BLaER1 treated with 17β-estradiol and CSF1 and Interleukin-3, amounts not matched to agents 10 nM and 100 nM (cell line): ENCODE results near the gene DDX27.
"Not testable (repeated sequence)": the region's sequence is repeated elsewhere in the genome, so short reads cannot be mapped to it uniquely, and the experiment has no call there.

Experiments used
- H3K27ac ChIP-seq, 11 experiments: shearing (Covaris generic); formaldehyde crosslinking; 2 replicates each; pipeline ENCODE4 v1.8.1; 2022
- H3K27me3 ChIP-seq, 11 experiments: shearing (Covaris generic); formaldehyde crosslinking; 2 replicates each; pipeline ENCODE4 v1.8.1; 2022
- H3K36me3 ChIP-seq, 11 experiments: shearing (Covaris generic); formaldehyde crosslinking; 2 replicates each; pipeline ENCODE4 v1.8.1; 2022
- H3K4me1 ChIP-seq, 10 experiments: shearing (Covaris generic); formaldehyde crosslinking; 2 replicates each; pipeline ENCODE4 v1.8.1; 2022
- H3K4me2 ChIP-seq, 11 experiments: shearing (Covaris generic); formaldehyde crosslinking; 2 replicates each; pipeline ENCODE4 v1.8.1; 2022
- H3K4me3 ChIP-seq, 10 experiments: shearing (Covaris generic); formaldehyde crosslinking; 2 replicates each; pipeline ENCODE4 v1.8.1; 2022
- H3K9ac ChIP-seq, 11 experiments: shearing (Covaris generic); formaldehyde crosslinking; 2 replicates each; pipeline ENCODE4 v1.8.1; 2022
- H3K9me3 ChIP-seq, 11 experiments: shearing (Covaris generic); formaldehyde crosslinking; replicated peaks in 1 of 11; 2 replicates each; pipeline ENCODE4 v1.8.1; 2022
- H4K20me1 ChIP-seq, 11 experiments: shearing (Covaris generic); formaldehyde crosslinking; 2 replicates each; pipeline ENCODE4 v1.8.1; 2022
- Cebpa-rat ChIP-seq, 11 experiments: shearing (Covaris generic); IDR thresholded peaks; 2 replicates each; pipeline ENCODE4 v1.8.1; 2022

Gene DDX27

GRCh38 chr20:49199729-49200293 is 19.4 kb upstream of the DDX27 start:
- Histone ChIP-seq H3K4me1 (no peaks in the 10 kb centered on the region), H3K9ac (no peak overlapping the region), H3K27ac (no peak overlapping the region), H3K36me3 (no peaks in the 10 kb centered on the region), H3K9me3 (peaks cover 0 to 5% (median 0%) of the 10 kb centered on the region in 11 experiments; a peak in 1 of 22 replicates), H3K4me2 (no peak overlapping the region), H3K27me3 (no peaks in the 10 kb centered on the region), H3K4me3 (no peak overlapping the region), H4K20me1 (no peaks in the 10 kb centered on the region)
- no peak for TF ChIP-seq Cebpa-rat (IDR thresholded peaks at IDR 0.05)

- Histone ChIP-seq H3K27me3 (no peaks in the 10 kb centered on the region), H3K27ac (no peak overlapping the region), H3K4me1 (no peaks in the 10 kb centered on the region), H3K9me3 (peaks cover 0 to 5% (median 0%) of the 10 kb centered on the region in 11 experiments; a peak in 3 of 22 replicates), H4K20me1 (no peaks in the 10 kb centered on the region), H3K36me3 (no peaks in the 10 kb centered on the region), H3K9ac (no peak overlapping the region), H3K4me2 (no peak overlapping the region), H3K4me3 (no peak overlapping the region)
- TF ChIP-seq Cebpa-rat (IDR thresholded peaks at IDR 0.05) = no peak
These were observed 16.2 kb upstream of the DDX27 start for GRCh38 chr20:49203011-49203410.

GRCh38 chr20:49203746-49204145 is 15.5 kb upstream of the DDX27 start:
- no peak overlapping the region for H3K9ac ChIP-seq
- no peaks in the 10 kb centered on the region for H3K36me3 ChIP-seq
- H3K27me3 ChIP-seq = no peaks in the 10 kb centered on the region
- H3K4me1 ChIP-seq = no peaks in the 10 kb centered on the region
- TF ChIP-seq Cebpa-rat (IDR thresholded peaks at IDR 0.05) = no peak
- no peak overlapping the region for H3K4me2 ChIP-seq
- H3K4me3 ChIP-seq = no peak overlapping the region
- H3K9me3 ChIP-seq = peaks cover 0 to 5% (median under 1%) of the 10 kb centered on the region in 11 experiments; a peak in 6 of 22 replicates
- H3K27ac ChIP-seq = no peak overlapping the region
- H4K20me1 ChIP-seq = no peaks in the 10 kb centered on the region

GRCh38 chr20:49207076-49207475 is 12.1 kb upstream of the DDX27 start:
- peaks cover 32 to 37% (median 33%) of the 10 kb centered on the region in 11 experiments for H3K9me3 ChIP-seq
- H3K27me3 ChIP-seq = no peaks in the 10 kb centered on the region
- no peak overlapping the region for H3K4me3 ChIP-seq
- no peak overlapping the region for H3K9ac ChIP-seq
- H3K4me1 ChIP-seq = no peaks in the 10 kb centered on the region
- no peaks in the 10 kb centered on the region for H3K36me3 ChIP-seq
- H3K27ac ChIP-seq = no peak overlapping the region
- no peaks in the 10 kb centered on the region for H4K20me1 ChIP-seq
- H3K4me2 ChIP-seq = no peak overlapping the region
- no peak for TF ChIP-seq Cebpa-rat (IDR thresholded peaks at IDR 0.05)

GRCh38 chr20:49210101-49210756 is 9.0 kb upstream of the DDX27 start:
- Histone ChIP-seq H3K27me3 (no peaks in the 10 kb centered on the region), H3K4me1 (no peaks in the 10 kb centered on the region), H3K36me3 (no peaks in the 10 kb centered on the region), H3K9me3 (peaks cover 32 to 39% (median 34%) of the 10 kb centered on the region in 11 experiments), H3K27ac (no peak overlapping the region), H3K9ac (no peak overlapping the region), H3K4me3 (no peak overlapping the region), H3K4me2 (no peak overlapping the region), H4K20me1 (no peaks in the 10 kb centered on the region)
- TF ChIP-seq Cebpa-rat (IDR thresholded peaks at IDR 0.05) = no peak

- Histone ChIP-seq H3K27ac (no peak overlapping the region), H3K4me1 (no peaks in the 10 kb centered on the region), H3K27me3 (no peaks in the 10 kb centered on the region), H4K20me1 (no peaks in the 10 kb centered on the region), H3K4me2 (no peak overlapping the region), H3K36me3 (no peaks in the 10 kb centered on the region), H3K9me3 (peaks cover 32 to 39% (median 34%) of the 10 kb centered on the region in 11 experiments), H3K9ac (no peak overlapping the region), H3K4me3 (no peak overlapping the region)
- TF ChIP-seq Cebpa-rat (IDR thresholded peaks at IDR 0.05) = no peak
These were observed 8.5 kb upstream of the DDX27 start for GRCh38 chr20:49210757-49211110.

- no peak for TF ChIP-seq Cebpa-rat (IDR thresholded peaks at IDR 0.05)
- no peaks in the 10 kb centered on the region; a peak in 1 of 22 replicates for H4K20me1 ChIP-seq
These were observed 4.6 kb upstream of the DDX27 start for GRCh38 chr20:49214571-49214970.

GRCh38 chr20:49215232-49215631 is 4.0 kb upstream of the DDX27 start:
- Histone ChIP-seq H3K36me3 (peaks cover 0 to 1% (median 0%) of the 10 kb centered on the region in 11 experiments; a peak in 2 of 22 replicates), H3K4me3 (no peak overlapping the region), H3K27me3 (no peaks in the 10 kb centered on the region), H3K4me2 (no peak overlapping the region), H3K4me1 (peaks cover 9 to 17% (median 13%) of the 10 kb centered on the region in 10 experiments), H3K27ac (no peak overlapping the region), H4K20me1 (peaks cover 0 to 5% (median under 1%) of the 10 kb centered on the region in 11 experiments; a peak in 7 of 22 replicates), H3K9ac (no peak overlapping the region), H3K9me3 (peaks cover 18 to 21% (median 19%) of the 10 kb centered on the region in 11 experiments)
- TF ChIP-seq Cebpa-rat (IDR thresholded peaks at IDR 0.05) = no peak

More at GRCh38 chr20:49214571-49214970, 4.6 kb upstream of the DDX27 start:
- Histone ChIP-seq H3K27ac (no peak overlapping the region), H3K9me3 (peaks cover 25 to 27% (median 26%) of the 10 kb centered on the region in 11 experiments), H3K36me3 (no peaks in the 10 kb centered on the region), H3K9ac (no peak overlapping the region), H3K27me3 (no peaks in the 10 kb centered on the region), H3K4me3 (no peak overlapping the region), H3K4me2 (no peak overlapping the region), H3K4me1 (peaks cover 4 to 13% (median 10%) of the 10 kb centered on the region in 10 experiments; a peak in 17 of 20 replicates)

DNA sequence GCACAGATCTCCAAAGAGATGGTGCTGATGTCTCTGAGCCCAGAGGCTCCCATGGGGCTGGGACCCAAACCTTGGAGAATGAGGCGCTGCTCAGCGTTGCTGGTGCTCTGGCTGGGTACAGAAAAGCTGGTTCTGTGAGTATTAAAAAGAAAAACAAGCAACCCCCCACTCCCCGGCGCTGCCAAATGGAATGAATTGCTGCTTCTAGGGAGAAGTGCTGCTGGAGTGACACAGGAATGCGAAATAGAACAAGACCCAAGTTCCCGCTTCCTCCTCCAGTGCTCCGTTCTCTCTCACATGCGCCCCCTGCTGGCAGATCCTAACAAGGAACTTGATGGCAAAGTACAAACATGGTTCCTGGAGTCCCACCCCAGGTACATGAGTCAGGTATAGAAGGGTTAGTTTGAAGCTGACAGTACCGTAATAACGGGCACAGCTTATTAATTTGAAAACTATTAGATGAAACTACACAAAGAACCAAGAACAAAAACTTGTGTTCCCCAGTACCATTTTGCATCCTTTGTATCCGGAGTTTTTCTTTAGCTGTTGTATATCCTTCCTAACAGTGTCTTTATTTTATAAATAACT is 2.1 kb upstream of the DDX27 start:
- H3K27ac ChIP-seq = no peak overlapping the region
- H3K9me3 ChIP-seq = peaks cover 0 to 2% (median under 1%) of the 10 kb centered on the region in 11 experiments; a peak in 9 of 22 replicates
- H3K4me1 ChIP-seq = peaks cover 20 to 31% (median 22%) of the 10 kb centered on the region in 10 experiments
- TF ChIP-seq Cebpa-rat (IDR thresholded peaks at IDR 0.05) = no peak
- no peak overlapping the region for H3K9ac ChIP-seq
- H3K27me3 ChIP-seq = no peaks in the 10 kb centered on the region
- peak overlapping the region; percentile 23 to 82 (median 60); a peak in 16 of 22 replicates for H3K4me2 ChIP-seq
- H3K36me3 ChIP-seq = peaks cover 9 to 19% (median 16%) of the 10 kb centered on the region in 11 experiments
- H4K20me1 ChIP-seq = peaks cover 0 to 24% (median 8%) of the 10 kb centered on the region in 11 experiments; a peak in 7 of 22 replicates
- H3K4me3 ChIP-seq = no peak overlapping the region

DNA sequence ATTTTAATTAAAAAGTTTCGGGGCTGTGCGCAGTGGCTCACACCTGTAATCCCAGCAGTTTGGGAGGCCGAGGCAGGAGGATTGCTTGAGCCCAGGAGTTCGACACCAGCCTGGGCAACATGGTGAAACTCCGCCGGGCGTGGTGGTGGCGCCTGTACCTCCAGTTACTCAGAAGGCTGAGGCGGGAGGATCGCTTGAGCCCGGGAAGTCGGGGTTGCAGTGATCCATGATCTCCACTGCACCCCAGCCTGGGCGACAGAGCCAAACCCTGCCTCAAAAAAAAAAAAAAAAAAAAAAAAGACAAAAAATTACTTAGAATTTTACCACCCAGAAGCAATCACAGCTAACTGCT is 501 bp upstream of the DDX27 start:
- not testable (repeated sequence) for H3K27me3 ChIP-seq, H3K9me3 ChIP-seq
- H4K20me1 ChIP-seq = peaks cover 0 to 34% (median 11%) of the 10 kb centered on the region in 11 experiments; a peak in 9 of 22 replicates
- peak overlapping the region; percentile 24 to 97 (median 84); a peak in 10 of 20 replicates for H3K4me3 ChIP-seq
- H3K27ac ChIP-seq = peak overlapping the region; percentile 40 to 96 (median 87); a peak in 21 of 22 replicates
- peak overlapping the region; percentile 43 to 96 (median 86); a peak in 21 of 22 replicates for H3K9ac ChIP-seq
- peaks cover 24 to 36% (median 32%) of the 10 kb centered on the region in 11 experiments for H3K36me3 ChIP-seq
- peak overlapping the region; percentile 29 to 81 (median 63) for H3K4me2 ChIP-seq
- peaks cover 20 to 31% (median 22%) of the 10 kb centered on the region in 10 experiments for H3K4me1 ChIP-seq
